Measurements from ENCODE around the gene NEURL2. TPM values are rescaled to one million over a fixed set of nuclear protein-coding genes. Genes with fewer than 3 reads are reported as not detected.

NEURL2 gene
- total RNA-seq, 4 donors from 2014 or later = 8.5 to 32.0 (median 11.6) TPM

DNA sequence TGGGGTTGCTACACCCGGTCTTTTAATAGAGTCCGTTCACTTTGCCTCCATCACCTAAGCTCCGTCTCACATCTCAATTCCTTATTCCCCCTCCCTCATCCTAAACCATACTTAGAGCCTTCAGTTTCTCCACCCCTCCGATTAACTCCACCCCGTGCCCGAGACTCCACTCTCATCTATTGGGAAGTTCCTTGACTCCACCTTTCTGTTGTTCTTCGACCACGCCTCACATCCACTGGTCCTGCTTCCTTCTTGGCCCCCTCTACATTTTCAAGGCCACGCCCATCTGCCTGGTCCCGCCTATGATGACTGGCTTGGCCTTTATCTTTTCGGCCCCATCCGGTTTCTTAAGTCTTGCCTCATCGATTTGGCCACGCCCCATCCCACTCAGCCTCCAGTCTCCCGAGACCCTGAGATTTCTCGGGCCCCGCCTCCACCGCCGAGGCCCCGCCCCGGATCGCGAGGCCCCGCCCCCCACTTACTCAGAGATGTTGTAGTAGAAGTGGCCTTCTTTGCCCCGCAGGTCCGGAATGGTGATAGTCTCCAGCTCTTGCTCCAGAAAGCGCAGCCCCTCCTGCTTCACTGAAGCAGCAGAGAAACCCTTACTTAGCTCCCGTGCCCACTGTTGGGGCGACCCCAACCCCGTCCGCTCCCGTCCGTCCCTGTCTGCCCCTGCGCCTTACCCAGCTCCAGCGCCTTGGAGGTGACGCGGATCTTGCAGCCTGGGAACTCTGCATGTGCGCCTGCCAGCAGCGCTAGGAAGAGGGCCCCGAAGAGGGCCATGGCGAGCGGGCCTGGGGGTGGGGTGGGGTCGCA, 19.9 kb upstream of the NEURL2 start:
- TF ChIP-seq CTCF (IDR thresholded peaks at IDR 0.05) = no peak

GRCh38 chr20:45909817-45910669, 19.0 kb upstream of the NEURL2 start:
- ATAC-seq (ENCODE audit: low FRiP score) (no peak), DNase-seq (ENCODE audit: low spot score) (no peak)
- no peak for TF ChIP-seq CTCF (IDR thresholded peaks at IDR 0.05)

More for the DNA sequence above, 19.9 kb upstream of the NEURL2 start:
- ATAC-seq (ENCODE audit: low FRiP score) = peak; percentile 92
- DNase-seq (ENCODE audit: low spot score) = peak; percentile 99

DNA sequence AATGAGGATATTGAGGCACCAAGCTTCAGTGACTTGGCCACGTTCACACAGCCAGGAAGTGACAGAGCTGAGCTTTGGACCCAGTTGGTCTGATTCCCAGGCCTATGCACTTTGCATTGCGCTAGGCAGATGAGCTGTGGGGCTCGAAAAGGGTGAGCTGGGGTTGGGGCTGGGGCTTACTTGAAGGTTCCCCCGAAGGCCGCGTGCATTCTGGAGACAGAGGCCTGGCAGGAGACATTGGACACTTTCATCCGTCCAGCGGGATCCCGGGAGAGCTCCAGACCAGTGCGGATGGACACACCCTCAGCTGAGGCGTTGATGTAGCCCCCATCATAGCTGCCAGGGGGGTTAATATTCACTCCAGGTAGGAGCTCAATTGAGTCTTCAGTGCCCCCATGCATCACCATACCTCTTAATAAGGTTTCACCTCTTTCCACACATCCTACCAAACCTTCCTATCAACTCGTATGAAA, 18.4 kb upstream of the NEURL2 start:
- DNase-seq (ENCODE audit: low spot score) = no peak
- TF ChIP-seq CTCF (IDR thresholded peaks at IDR 0.05) = no peak
- ATAC-seq (ENCODE audit: low FRiP score) = no peak

DNA sequence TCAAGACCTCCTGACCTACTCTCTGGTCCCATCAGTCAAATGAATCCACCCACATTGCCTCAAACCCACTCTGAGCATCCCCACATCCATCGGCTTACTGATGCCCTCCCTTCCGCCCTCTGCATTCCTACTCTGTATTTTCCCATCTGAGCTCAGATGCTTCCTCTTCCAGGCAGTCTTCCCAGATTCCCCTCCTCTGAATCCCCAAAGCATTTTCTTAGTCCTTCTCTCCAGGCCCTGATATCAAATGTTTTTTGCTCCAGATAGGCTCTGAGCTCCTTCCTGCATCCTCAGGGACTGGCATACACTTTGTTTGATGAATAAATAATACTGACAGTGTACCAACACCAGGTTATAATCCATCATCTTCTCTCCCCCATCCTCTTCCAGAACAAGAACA, 17.1 kb upstream of the NEURL2 start:
- no peak for TF ChIP-seq CTCF (IDR thresholded peaks at IDR 0.05)
- DNase-seq (ENCODE audit: low spot score) (no peak), ATAC-seq (ENCODE audit: low FRiP score) (no peak)

DNA sequence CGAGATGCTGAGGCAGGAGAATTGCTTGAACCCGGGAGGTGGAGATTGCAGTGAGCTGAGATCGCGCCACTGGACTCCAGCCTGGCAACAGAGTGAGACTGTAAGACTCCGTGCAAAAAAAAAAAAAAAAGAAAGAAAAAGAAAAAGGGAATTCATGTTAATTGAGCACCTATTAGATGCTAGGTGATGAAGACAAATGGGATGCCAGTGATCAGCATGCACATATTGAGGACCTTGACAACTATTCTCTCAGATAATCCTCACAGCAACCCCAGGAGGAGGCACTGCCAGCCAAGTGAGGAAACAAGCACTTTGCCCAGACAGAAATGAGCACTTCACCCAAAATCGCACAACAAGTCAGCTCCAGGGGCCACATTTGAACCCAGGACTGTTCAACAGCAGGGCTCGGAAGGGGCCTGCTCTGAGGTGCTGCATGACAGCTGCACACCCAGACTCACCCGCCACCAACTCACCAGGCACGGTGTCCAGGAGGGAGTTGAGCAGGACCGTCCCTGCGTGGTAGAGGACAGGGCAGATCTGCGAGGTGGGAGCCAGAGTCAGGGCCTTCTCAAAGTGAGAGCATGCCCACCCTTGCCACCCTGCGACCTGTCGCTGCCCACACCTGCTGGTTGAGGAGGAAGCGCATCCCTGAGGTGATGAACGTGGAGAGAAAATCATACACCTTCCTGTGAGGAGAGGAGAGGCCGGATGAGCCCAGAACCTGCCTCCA, 16.4 kb upstream of the NEURL2 start:
- TF ChIP-seq CTCF (IDR thresholded peaks at IDR 0.05) = no peak
- no peak for DNase-seq (ENCODE audit: low spot score)
- no peak for ATAC-seq (ENCODE audit: low FRiP score)

- DNase-seq (ENCODE audit: low spot score) = no peak
- ATAC-seq (ENCODE audit: low FRiP score) = no peak
- no peak for TF ChIP-seq CTCF (IDR thresholded peaks at IDR 0.05)
Observed at GRCh38 chr20:45905505-45906079, 14.6 kb upstream of the NEURL2 start.

Data from omental fat pad (tissue), 4 donors.